Dendritic cell treated with granulocyte-macrophage colony-stimulating factor and Interleukin-4, amounts not matched to agents 40 ng/mL and 50 ng/mL, for 4 days (primary cell): ENCODE results near the gene STIMATE.

Experiments used
- H3K27ac Mint-ChIP-seq: one replicate; pipeline ENCODE4 v1.8.0; 2022; ENCODE audit warnings: mild to moderate bottlenecking, mixed read lengths
- H3K27me3 Mint-ChIP-seq: one replicate; pipeline ENCODE4 v1.8.0; 2022; ENCODE audit warnings: mild to moderate bottlenecking, mixed read lengths
- H3K36me3 Mint-ChIP-seq: one replicate; pipeline ENCODE4 v1.8.0; 2022; ENCODE audit warnings: low read depth, mixed read lengths
- H3K4me1 Mint-ChIP-seq: one replicate; pipeline ENCODE4 v1.8.0; 2022; ENCODE audit warnings: low read depth, mixed read lengths
- H3K4me3 Mint-ChIP-seq: one replicate; pipeline ENCODE4 v1.8.0; 2022; ENCODE audit warnings: mild to moderate bottlenecking, moderate library complexity, mixed read lengths
- H3K9me3 Mint-ChIP-seq: one replicate; pipeline ENCODE4 v1.8.0; 2022; ENCODE audit warnings: mixed read lengths
- intact Hi-C: fragments of 100-400 bp; cut with micrococcal nuclease; formaldehyde crosslinking; loops from one replicate; pipeline ENCODE4 v1.15.0; 2022

STIMATE gene

DNA sequence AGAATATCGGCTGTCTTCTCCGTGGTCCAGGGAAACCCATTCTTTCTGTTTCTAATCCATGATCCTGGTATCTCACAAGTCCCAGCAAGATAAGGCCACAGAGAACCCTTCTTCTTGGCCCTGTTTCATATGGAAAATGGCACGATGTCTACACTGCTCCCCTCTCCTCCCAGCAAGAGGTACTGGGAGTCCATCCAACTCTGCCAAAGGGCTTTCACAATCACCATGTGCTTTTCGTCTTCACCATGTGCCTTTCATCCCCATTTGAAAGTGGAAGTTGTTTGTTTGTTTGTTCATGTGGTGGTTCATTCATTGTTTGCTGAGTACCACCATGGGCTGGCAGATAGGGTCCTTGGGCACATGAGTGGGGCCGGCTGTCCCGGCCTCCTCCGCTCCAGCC, 97.3 kb downstream of the STIMATE start:
- no peak overlapping the region for H3K27ac Mint-ChIP-seq
- H3K4me1 Mint-ChIP-seq, result no peaks in the 10 kb centered on the region
- H3K4me3 Mint-ChIP-seq, result no peak overlapping the region
- intact Hi-C loops, result no loop called here
- H3K36me3 Mint-ChIP-seq, result no peaks in the 10 kb centered on the region
- no peaks in the 10 kb centered on the region for H3K9me3 Mint-ChIP-seq
- H3K27me3 Mint-ChIP-seq, result peaks cover 2% of the 10 kb centered on the region

- no peak overlapping the region for H3K27ac Mint-ChIP-seq
- no peaks in the 10 kb centered on the region for H3K9me3 Mint-ChIP-seq
- no peaks in the 10 kb centered on the region for H3K36me3 Mint-ChIP-seq
- H3K27me3 Mint-ChIP-seq, result peaks cover 2% of the 10 kb centered on the region
- no peak overlapping the region for H3K4me3 Mint-ChIP-seq
- no peaks in the 10 kb centered on the region for H3K4me1 Mint-ChIP-seq
- intact Hi-C loops, result loop anchor here (1.0 kb wide), 1 partner anchor 57 kb away; no protein-coding TSS in a partner anchor
Observed at GRCh38 chr3:52798978-52799476, 98.3 kb downstream of the STIMATE start.

- H3K4me1 Mint-ChIP-seq, result no peaks in the 10 kb centered on the region
- H3K27me3 Mint-ChIP-seq, result peaks cover 2% of the 10 kb centered on the region
- H3K4me3 Mint-ChIP-seq, result no peak overlapping the region
- H3K27ac Mint-ChIP-seq, result no peak overlapping the region
- intact Hi-C loops, result no loop called here
- no peaks in the 10 kb centered on the region for H3K36me3 Mint-ChIP-seq
- H3K9me3 Mint-ChIP-seq, result no peaks in the 10 kb centered on the region
Observed at GRCh38 chr3:52798376-52798977, 98.9 kb downstream of the STIMATE start.

GRCh38 chr3:52796411-52796810, 100.9 kb downstream of the STIMATE start:
- H3K4me1 Mint-ChIP-seq, result no peaks in the 10 kb centered on the region
- H3K4me3 Mint-ChIP-seq, result no peak overlapping the region
- H3K27me3 Mint-ChIP-seq, result peaks cover 2% of the 10 kb centered on the region
- no peaks in the 10 kb centered on the region for H3K9me3 Mint-ChIP-seq
- intact Hi-C loops, result no loop called here
- H3K27ac Mint-ChIP-seq, result no peak overlapping the region
- H3K36me3 Mint-ChIP-seq, result no peaks in the 10 kb centered on the region

- Mint-ChIP-seq H3K4me1 (no peaks in the 10 kb centered on the region), H3K36me3 (no peaks in the 10 kb centered on the region), H3K4me3 (no peak overlapping the region), H3K27ac (no peak overlapping the region), H3K27me3 (peaks cover 2% of the 10 kb centered on the region), H3K9me3 (no peaks in the 10 kb centered on the region)
- intact Hi-C loops, result no loop called here
Observed at GRCh38 chr3:52795298-52795900, 101.9 kb downstream of the STIMATE start.

DNA sequence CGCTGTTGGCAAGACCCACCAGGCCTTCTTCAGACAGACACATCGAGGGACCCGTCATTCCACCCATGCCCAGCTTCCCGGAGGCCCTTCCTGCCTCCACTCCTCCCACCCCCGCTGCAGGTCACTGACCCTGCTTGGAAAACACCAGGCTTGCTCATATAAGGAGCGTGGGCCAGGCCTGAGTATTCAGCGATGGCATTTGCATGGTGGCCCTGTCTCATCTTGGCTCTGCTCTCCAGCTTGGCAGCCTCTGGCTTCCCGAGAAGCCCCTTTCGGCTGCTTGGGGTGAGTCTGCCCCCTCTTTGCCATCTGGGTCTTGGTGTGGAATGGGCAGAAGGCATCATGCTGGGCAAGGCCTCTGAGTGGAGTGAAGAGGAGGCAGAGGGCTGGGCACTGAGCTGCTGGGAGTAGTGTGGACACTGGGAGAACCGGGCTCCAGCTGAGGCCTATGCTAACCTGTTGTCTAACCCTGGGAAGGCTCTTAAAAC, 102.7 kb downstream of the STIMATE start, which contains the start of gene ITIH3:
ITIH3 (plus strand) TSS at position 185 of the 488 bp plus-strand sequence; CDS start at position 193, 8 bp downstream.
- H3K36me3 Mint-ChIP-seq, result no peaks in the 10 kb centered on the region

GRCh38 chr3:52793702-52794611, 103.4 kb downstream of the STIMATE start:
- Mint-ChIP-seq H3K36me3 (no peaks in the 10 kb centered on the region), H3K4me3 (no peak overlapping the region), H3K27me3 (peaks cover 2% of the 10 kb centered on the region), H3K9me3 (no peaks in the 10 kb centered on the region), H3K27ac (no peak overlapping the region), H3K4me1 (no peaks in the 10 kb centered on the region)
- intact Hi-C loops, result no loop called here

More for the DNA sequence above, 102.7 kb downstream of the STIMATE start, which contains the start of gene ITIH3:
- no peaks in the 10 kb centered on the region for H3K4me1 Mint-ChIP-seq
- H3K27me3 Mint-ChIP-seq, result peaks cover 2% of the 10 kb centered on the region
- H3K4me3 Mint-ChIP-seq, result no peak within 1 kb of the TSS
- no peaks in the 10 kb centered on the region for H3K9me3 Mint-ChIP-seq
- no peak within 1 kb of the TSS for H3K27ac Mint-ChIP-seq
- intact Hi-C loops, result no loop called here

GRCh38 chr3:52792961-52793695, 104.2 kb downstream of the STIMATE start:
- Mint-ChIP-seq H3K27ac (no peak overlapping the region), H3K36me3 (no peaks in the 10 kb centered on the region), H3K4me3 (no peak overlapping the region), H3K4me1 (no peaks in the 10 kb centered on the region), H3K9me3 (no peaks in the 10 kb centered on the region), H3K27me3 (peaks cover 2% of the 10 kb centered on the region)
- intact Hi-C loops, result no loop called here

- no peaks in the 10 kb centered on the region for H3K36me3 Mint-ChIP-seq
- H3K4me1 Mint-ChIP-seq, result no peaks in the 10 kb centered on the region
- no peaks in the 10 kb centered on the region for H3K9me3 Mint-ChIP-seq
- no peak overlapping the region for H3K27ac Mint-ChIP-seq
- peaks cover 2% of the 10 kb centered on the region for H3K27me3 Mint-ChIP-seq
- no peak overlapping the region for H3K4me3 Mint-ChIP-seq
- intact Hi-C loops, result no loop called here
Observed at GRCh38 chr3:52792413-52792812, 104.9 kb downstream of the STIMATE start.

DNA sequence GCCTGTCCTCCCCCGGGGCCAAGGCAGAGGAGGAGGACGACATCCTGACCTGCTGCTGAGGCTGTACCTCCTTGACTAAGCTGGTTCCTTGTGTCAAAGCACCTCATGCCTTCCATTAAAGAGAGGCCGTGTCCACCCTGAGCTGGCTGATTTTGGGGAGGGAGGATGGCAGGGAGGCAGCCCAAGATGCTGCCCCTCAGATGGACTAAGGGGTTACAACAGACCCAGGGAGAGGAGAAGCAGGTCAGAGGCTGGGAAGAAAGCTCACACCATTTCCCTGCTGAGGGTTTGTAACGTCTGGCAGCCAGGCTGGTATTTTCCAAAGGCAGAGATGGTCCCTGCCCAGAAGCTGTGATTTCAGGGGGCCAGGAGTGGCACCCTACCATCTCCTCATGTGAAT, 105.4 kb downstream of the STIMATE start:
- no peaks in the 10 kb centered on the region for H3K36me3 Mint-ChIP-seq
- no peak overlapping the region for H3K27ac Mint-ChIP-seq
- H3K9me3 Mint-ChIP-seq, result no peaks in the 10 kb centered on the region
- no peak overlapping the region for H3K4me3 Mint-ChIP-seq
- intact Hi-C loops, result no loop called here
- H3K27me3 Mint-ChIP-seq, result peaks cover 2% of the 10 kb centered on the region
- no peaks in the 10 kb centered on the region for H3K4me1 Mint-ChIP-seq

GRCh38 chr3:52791366-52791765, 106.0 kb downstream of the STIMATE start:
- no peaks in the 10 kb centered on the region for H3K9me3 Mint-ChIP-seq
- peaks cover 2% of the 10 kb centered on the region for H3K27me3 Mint-ChIP-seq
- H3K27ac Mint-ChIP-seq, result no peak overlapping the region
- no peak overlapping the region for H3K4me3 Mint-ChIP-seq
- H3K36me3 Mint-ChIP-seq, result no peaks in the 10 kb centered on the region
- intact Hi-C loops, result no loop called here
- no peaks in the 10 kb centered on the region for H3K4me1 Mint-ChIP-seq

GRCh38 chr3:52790741-52791140, 106.6 kb downstream of the STIMATE start:
- intact Hi-C loops, result no loop called here
- no peaks in the 10 kb centered on the region for H3K4me1 Mint-ChIP-seq
- no peak overlapping the region for H3K4me3 Mint-ChIP-seq

GRCh38 chr3:52790337-52790736, 107.0 kb downstream of the STIMATE start:
- Mint-ChIP-seq H3K9me3 (no peaks in the 10 kb centered on the region), H3K4me3 (no peak overlapping the region), H3K36me3 (no peaks in the 10 kb centered on the region), H3K27me3 (no peaks in the 10 kb centered on the region), H3K4me1 (no peaks in the 10 kb centered on the region), H3K27ac (no peak overlapping the region)
- intact Hi-C loops, result no loop called here

More at GRCh38 chr3:52790741-52791140, 106.6 kb downstream of the STIMATE start:
- Mint-ChIP-seq H3K27ac (no peak overlapping the region), H3K36me3 (no peaks in the 10 kb centered on the region), H3K27me3 (no peaks in the 10 kb centered on the region), H3K9me3 (no peaks in the 10 kb centered on the region)
